GOT3 (cell line): ENCODE measurements around the gene BMP6.

Experiments
- DNase-seq: peaks from one replicate; lab custom pipeline; 2025; ENCODE audit warnings: mixed read lengths; lab: John Stamatoyannopoulos, UW

BMP6 gene

GRCh38 chr6:7720346-7720745 is 5.6 kb upstream of the BMP6 start:
- DNase-seq: no peak

GRCh38 chr6:7721649-7722048 is 4.2 kb upstream of the BMP6 start:
- DNase-seq: no peak

- DNase-seq: no peak
Observed at GRCh38 chr6:7723041-7723447, 2.9 kb upstream of the BMP6 start.

GRCh38 chr6:7723554-7723953 is 2.3 kb upstream of the BMP6 start:
- no peak for DNase-seq

- DNase-seq: no peak
Observed at GRCh38 chr6:7725412-7725811, 487 bp upstream of the BMP6 start.

GRCh38 chr6:7726416-7727085 is 652 bp downstream of the BMP6 start:
- no peak for DNase-seq

GRCh38 chr6:7727086-7727945 is 1.4 kb downstream of the BMP6 start:
- no peak for DNase-seq

- no peak for DNase-seq
Observed at GRCh38 chr6:7727946-7728854, 2.3 kb downstream of the BMP6 start.

GRCh38 chr6:7728855-7729590 is 3.1 kb downstream of the BMP6 start:
- no peak for DNase-seq

GRCh38 chr6:7730001-7730783 is 4.3 kb downstream of the BMP6 start:
- DNase-seq: no peak

GRCh38 chr6:7730784-7731227 is 4.9 kb downstream of the BMP6 start:
- no peak for DNase-seq

GRCh38 chr6:7731294-7731693 is 5.4 kb downstream of the BMP6 start:
- no peak for DNase-seq

- DNase-seq: no peak
Observed at GRCh38 chr6:7732228-7732627, 6.3 kb downstream of the BMP6 start.

- DNase-seq: no peak
Observed at GRCh38 chr6:7734707-7735383, 8.9 kb downstream of the BMP6 start.

GRCh38 chr6:7737106-7737505 is 11.2 kb downstream of the BMP6 start:
- DNase-seq: no peak

GRCh38 chr6:7737867-7738266 is 12.0 kb downstream of the BMP6 start:
- DNase-seq: no peak

GRCh38 chr6:7742223-7742785 is 16.4 kb downstream of the BMP6 start:
- DNase-seq: no peak

- DNase-seq: no peak
Observed at GRCh38 chr6:7745942-7746341, 20.0 kb downstream of the BMP6 start.

- no peak for DNase-seq
Observed at GRCh38 chr6:7747016-7747415, 21.1 kb downstream of the BMP6 start.

- no peak for DNase-seq
Observed at GRCh38 chr6:7747433-7747832, 21.5 kb downstream of the BMP6 start.
